HG03159 (cell line): ENCODE measurements around the gene VGF.

Experiments used
- ATAC-seq: cut with Tn5 transposase; IDR thresholded peaks from one replicate; pipeline ENCODE4 v1.9.1; 2021; ENCODE audit warnings: mild to moderate bottlenecking, moderate library complexity; ENCODE audit not compliant: unreplicated experiment

Gene VGF

DNA sequence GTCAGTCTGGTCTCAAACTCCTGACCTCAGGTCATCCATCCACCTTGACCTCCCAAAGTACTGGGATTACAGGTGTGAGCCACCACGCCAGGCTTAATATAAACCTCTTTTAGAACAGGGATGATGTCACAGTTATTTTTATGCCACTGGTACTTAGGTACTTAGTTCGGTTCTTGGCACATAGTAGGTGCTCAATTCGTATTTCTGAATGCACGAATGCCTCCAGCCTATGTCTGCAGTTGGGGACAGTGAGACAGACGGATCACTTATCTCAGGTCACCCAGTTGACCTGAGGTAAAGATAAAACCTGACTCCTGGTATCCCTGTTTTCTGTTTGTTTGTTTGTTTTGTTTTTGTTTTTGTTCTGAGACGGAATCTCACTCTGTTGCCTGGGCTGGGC lies 20.8 kb upstream of the VGF start:
- no peak for ATAC-seq

- no peak for ATAC-seq
Observed at GRCh38 chr7:101185258-101185839, 20.0 kb upstream of the VGF start.

DNA sequence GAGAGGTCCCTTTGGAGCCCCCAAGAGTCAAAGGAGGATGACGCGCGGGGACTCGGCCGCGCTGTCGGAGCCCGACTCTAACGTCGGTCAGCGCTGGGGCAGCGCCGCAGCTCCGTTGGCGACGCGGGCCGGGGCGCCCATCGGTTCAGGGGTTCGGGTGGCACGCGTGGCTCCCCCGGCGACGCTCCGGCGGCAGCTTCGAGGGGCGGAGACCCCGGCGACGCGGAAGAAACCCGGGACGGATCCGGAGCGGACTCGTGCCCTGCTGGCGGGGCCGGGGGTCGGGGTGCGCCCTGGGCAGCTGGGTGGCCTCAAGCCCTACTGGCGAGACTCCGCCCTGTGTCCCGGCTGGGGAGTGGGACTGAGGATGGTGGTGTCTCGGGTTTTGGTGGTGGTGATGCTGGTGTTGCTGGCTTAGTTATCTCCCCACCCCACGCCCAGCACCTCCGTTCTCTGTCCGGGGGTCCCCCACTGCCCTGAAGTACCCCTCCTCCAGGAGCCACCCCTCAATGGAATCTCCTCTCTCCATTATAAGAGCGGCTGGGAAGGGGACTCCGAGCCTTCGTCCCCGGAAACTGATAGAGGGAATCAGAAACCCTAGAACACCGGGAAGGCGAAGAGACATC lies 14.9 kb upstream of the VGF start, which contains the start of gene NAT16:
TSS of gene NAT16 (minus strand) at position 164 of the 626 bp plus-strand sequence. CDS start 5,486 bp downstream, outside the sequence.
- no peak for ATAC-seq

DNA sequence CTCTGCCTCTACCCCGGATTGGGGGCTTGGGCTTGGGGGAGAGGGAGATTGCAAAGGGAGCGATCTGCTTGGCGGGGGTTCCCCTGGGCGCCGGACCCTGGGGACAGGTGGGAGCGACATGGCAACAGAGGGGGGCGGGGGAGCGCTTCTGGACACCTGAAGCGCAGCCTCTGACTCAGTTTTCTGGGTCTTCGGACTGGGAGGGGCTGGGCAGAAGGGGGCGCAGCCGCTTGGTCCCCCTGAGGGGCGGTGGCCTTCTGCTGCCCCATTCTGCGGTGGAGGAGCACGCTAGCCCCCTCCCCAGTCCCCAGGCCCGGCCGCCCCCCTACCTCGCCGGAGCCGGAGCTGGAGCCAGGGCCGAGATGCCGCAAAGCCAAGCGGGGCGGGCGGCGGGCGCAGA lies 14.3 kb upstream of the VGF start:
- ATAC-seq, result no peak

GRCh38 chr7:101179117-101179516 lies 13.7 kb upstream of the VGF start:
- ATAC-seq, result no peak

GRCh38 chr7:101177644-101178043 lies 12.3 kb upstream of the VGF start:
- no peak for ATAC-seq

DNA sequence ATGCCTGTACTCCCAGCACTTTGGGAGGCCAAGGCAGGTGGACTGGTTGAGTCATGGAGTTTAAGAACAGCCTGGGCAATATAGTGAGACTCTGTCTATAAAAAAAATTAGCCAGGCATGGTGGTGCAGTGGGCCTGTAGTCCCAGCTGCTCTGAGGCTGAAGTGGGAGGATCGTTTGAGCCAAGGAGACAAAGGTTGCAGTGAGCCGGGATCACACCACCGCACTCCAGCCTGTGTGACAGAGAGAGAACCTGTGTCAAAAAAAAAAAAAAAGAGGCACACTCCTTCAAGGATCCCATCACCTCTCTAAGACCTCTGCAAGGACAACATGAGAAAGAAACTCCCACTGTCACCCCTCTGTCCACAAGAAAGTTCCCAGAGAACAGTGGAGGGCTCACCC lies 10.3 kb upstream of the VGF start:
- no peak for ATAC-seq

DNA sequence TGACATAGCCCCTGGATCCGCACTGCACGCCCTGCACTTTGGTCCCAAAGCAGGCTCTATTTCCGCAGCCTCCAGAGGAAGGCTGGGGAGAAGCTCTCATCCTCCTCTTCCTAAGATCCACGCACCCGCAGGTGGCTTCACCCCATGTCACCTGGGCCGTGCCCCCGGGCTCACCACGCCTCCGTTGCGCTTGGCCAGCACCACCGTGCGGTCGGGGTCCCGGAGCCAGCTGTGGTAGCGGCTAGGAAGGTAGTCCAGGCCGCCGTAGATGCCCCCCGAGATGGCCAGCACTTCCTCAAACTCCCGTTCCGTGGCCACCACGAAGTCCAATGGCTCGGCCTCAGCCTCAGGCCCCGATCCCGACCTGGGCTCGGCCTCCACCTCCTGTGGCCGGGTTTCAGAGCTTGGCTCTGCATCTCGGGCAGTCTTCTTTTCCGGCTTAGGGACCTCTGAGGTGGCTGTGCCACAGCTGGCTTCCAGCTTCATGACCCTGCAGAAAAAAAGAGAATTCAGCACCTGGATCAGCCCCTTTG lies 9.0 kb upstream of the VGF start:
- no peak for ATAC-seq

- ATAC-seq, result no peak
Observed at GRCh38 chr7:101173752-101174244, 8.4 kb upstream of the VGF start.

- no peak for ATAC-seq
Observed at GRCh38 chr7:101172854-101173751, 7.7 kb upstream of the VGF start.

GRCh38 chr7:101172005-101172853 lies 6.9 kb upstream of the VGF start:
- no peak for ATAC-seq

DNA sequence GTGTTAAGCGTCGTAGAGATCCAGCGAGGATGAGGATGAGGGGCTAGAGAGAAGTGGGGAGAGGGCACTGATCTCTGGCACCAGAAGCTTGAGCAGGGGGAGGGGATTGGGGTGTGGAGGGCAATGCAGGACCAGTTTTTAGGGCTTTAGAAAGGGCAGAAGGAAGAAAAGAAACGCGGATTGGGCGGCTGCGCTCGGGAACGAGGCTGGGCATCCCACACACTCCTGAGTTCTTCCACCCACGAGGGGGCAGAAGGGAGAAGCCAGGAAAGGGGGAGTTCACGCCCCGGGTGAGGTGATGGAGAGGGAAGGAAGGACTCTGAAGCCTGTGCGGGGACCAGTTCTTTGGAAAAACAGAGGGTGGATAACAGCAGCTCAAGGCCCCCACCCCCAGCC lies 6.1 kb upstream of the VGF start:
- no peak for ATAC-seq

DNA sequence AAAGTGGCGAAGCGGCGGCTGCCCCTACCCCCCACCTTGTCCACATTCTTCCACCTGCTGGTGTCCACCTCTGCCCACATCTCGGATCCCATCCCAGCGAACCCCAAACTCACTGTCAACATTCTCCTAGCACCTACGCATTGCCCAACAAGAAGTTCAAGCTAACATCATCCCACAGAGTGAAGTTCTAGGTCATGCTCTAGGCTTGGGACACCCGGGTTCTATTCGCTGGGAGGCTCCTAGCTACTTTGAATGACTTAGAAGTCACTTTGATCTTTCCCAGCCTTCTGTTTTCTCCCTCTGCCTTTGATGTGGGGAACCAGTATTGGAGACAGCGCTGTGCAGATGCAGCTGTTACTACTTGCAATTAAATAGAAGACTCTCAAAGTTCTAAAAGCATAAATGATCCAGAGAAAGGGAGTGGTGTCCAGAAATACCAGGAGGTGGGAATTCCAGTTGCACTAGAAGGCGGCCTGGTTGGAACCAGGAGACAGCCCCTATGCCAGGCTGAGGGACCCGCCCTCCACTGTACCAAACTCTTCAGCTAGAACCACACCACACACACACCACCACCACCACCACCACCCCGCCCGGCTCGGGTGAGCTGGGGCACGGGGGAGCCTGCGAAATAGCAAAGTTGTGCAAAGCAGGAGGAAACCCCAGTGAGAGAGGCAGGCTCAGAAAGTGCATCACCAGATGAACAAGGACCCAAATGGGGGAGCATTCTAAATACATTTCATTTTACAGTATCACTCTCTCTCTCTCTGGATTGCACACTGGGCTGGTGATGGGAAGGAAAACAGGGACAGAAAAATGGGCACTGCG lies 5.5 kb upstream of the VGF start:
- ATAC-seq, result no peak

DNA sequence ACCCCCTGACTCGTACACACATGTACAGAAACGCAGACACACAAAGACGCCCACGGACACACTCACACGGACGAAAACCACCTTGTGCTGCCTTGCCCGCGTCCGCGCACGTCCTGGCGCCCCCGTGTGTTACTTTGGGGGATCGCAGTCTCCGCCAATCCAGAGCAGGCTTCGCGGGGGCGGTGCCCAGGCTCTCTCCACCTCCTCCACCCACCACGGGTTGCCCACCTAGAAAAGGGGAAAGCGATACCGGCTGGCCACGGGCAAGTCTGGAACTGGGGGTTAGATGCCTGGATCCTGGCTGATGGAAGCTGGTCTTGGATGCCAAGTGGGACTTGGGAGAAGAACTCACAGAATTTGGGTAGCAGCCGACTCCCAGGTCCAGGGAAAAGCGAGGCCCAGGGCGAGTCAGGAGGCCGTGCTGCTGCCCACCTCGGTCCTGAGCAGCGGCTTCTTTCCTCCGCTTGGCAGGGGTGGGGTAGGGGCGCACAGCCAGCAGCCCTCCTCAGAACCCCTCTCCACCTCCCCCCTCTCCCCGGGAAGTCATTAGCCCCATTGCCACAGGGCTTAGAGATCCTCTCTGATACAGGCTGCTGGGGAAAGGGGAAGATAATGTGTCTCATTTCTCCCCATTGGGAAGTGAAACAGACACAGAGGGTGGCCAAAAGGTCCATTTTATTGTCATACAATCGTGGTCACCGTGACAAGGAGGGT lies 4.6 kb upstream of the VGF start:
- no peak for ATAC-seq

- ATAC-seq, result no peak
Observed at GRCh38 chr7:101169110-101169837, 3.9 kb upstream of the VGF start.

GRCh38 chr7:101168412-101169049 lies 3.2 kb upstream of the VGF start:
- ATAC-seq, result no peak

DNA sequence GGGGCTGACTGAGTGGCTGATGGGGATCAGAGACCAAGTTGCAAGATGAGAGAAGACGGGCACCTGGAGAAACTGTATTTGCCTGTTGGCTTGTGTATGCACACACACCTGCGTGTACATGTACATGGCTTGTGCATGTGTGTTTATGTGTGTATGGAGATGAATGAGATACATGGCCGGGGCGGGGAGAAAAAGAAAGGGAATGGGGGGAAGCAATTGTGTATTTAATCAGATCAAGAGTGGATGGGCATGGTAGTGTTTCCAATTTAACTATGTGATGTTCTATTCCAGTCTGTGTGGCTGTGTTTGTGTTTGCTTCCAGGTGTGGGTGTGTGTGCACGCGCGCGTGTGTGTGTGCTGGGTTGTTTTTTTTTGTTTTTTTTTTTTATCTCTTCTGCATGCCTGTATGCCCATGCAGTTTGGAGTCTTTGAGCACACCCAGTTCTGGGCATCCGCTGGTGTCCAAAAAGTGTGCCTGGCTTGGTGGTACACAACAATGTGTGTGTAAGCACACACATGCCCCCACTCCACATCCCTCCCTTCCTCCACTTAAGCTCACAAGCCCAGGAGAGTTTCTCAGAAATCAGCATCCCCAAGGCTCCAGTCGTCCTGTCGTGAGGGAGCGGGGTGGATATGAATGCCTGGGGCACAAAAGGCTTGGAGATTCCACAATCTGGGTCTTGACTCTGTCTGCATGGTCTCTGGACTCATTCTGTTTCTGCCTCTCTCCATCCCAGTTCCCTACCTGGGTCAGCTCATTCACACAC lies 2.5 kb upstream of the VGF start:
- no peak for ATAC-seq
